ENCODE data around the gene RUNX3.
A peak's percentile ranks its signal among the peaks of the same experiment; 100 is the strongest.

RUNX3 gene

GRCh38 chr1:24928689-24929397, 1.2 kb downstream of the RUNX3 start:
- DNase-seq (ENCODE audit: low read depth), result no peak

GRCh38 chr1:24927988-24928688, 1.9 kb downstream of the RUNX3 start:
- no peak for DNase-seq (ENCODE audit: low read depth)

DNA sequence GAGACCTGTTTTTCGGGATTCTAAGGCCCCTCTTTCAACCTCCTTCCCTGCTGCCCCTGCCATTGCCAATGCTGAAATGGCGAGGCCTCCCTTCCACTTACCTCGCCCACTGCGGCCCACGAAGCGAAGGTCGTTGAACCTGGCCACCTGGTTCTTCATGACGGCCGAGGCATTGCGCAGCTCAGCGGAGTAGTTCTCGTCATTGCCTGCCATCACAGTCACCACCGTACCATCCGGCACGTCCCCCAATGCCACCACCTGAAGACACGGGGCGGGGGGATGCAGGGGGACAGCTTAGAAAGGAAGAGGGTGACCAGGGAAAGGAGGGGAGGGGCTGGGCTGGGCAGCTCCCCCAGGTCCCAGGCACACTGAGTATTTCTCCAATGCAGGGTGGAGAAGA, 2.6 kb downstream of the RUNX3 start:
- no peak for DNase-seq (ENCODE audit: low read depth)

DNA sequence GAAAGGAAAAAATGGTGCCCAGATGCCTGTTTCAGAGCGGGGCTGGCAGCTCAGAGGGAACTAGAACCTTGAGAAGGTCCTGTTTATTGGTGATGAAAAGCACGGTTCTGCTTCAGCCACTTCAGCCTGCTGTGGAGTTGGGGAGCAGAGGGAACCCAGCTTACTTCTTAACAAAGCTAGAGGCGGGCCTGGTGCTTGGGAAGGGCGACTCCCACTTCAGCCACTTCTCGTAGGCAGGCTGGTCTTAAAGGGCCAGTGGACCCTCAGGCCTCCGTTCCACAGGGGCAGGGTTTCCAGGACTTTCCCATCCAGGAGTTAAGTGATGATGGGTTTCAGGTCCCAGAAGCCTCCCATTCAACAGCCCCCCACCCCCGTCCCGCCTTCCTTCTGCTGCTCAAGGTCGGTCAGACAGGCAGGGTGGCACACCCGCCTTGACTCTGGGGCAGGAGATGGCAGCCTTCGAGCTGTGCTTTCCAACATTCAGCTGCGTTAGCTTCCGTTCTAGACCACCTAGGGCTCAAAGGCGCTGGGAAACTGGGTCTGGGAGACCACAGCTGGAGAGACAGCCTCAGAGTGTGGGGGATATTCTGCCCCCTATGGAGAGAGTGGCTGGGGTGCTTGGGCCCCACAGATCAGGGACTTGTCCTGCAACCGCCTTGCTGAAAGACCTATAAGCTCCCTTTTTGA, 3.4 kb downstream of the RUNX3 start:
- DNase-seq (ENCODE audit: low read depth), result no peak

DNA sequence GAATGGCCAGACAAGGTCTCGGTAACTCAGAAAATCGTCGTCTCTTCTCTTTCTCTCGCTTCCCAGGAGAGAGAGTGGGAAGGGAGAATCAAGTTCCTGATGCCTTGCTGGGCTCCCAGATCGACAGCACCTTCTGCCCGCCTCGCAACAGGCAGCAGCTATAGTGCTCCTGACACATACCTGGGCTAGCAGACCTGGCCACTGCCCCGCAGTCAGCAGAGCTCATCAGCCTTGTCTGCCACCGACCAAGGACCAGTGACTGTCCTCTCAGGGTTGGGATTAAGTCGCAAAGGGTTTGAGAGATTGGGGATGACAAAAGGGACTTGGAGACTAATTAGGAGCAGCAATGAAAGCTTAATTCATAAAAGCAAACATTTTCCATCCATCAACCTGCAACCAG, 4.1 kb downstream of the RUNX3 start:
- no peak for DNase-seq (ENCODE audit: low read depth)

- DNase-seq (ENCODE audit: low read depth), result peak; percentile 70
Observed at GRCh38 chr1:24925082-24925779, 4.8 kb downstream of the RUNX3 start.

DNA sequence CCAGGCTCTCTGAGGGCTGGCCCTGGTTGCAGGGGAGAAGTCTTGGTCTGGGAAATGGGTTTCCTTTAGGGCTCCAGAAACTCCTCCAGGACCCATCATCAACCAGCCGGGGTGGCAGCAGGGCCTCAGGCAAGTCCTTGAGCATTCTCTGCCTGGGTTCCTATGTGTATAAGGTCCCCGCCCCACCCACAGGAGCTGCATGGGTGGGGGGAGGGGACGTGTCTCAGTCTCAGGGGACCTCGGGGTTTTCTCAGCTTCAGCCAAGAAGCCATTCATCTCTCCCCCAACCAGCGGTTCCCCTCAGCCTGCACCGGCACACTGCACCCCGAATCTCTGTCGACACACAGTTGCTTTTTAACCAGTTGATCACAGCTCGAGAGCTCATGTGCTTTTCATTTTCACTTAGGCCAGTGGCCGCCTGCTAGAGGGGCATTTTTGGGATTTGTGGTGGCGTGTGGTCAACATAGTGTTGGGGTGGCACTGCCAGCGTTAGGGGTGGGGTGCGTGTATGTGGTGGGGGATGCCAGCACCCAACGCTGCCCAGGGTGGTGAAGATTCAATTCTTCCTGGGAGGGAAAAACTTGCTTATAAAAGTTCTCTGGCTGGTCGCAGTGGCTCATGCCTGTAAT, 6.5 kb downstream of the RUNX3 start:
- no peak for DNase-seq (ENCODE audit: low read depth)

- no peak for DNase-seq (ENCODE audit: low read depth)
Observed at GRCh38 chr1:24921938-24922662, 8.0 kb downstream of the RUNX3 start.

GRCh38 chr1:24921412-24921811, 8.7 kb downstream of the RUNX3 start:
- DNase-seq (ENCODE audit: low read depth), result no peak

DNA sequence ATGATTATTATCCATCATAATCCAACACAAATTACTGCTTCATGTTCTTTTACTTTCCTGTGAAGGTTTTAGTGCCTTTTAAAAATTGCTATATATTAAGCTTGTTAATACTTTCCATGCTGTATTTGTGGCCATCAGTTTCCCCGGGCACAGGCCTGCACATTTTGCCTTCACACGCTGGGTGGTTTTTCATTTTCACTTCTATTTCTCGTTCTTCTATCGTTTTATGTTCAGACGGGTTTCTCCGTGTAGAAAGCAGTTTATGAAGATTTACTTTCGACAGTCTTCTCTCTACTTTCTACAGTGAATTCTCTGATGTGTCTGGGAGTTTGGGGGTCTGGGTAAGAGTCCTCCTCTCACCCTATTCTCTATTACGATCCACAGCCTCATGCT, 9.5 kb downstream of the RUNX3 start:
- no peak for DNase-seq (ENCODE audit: low read depth)

DNA sequence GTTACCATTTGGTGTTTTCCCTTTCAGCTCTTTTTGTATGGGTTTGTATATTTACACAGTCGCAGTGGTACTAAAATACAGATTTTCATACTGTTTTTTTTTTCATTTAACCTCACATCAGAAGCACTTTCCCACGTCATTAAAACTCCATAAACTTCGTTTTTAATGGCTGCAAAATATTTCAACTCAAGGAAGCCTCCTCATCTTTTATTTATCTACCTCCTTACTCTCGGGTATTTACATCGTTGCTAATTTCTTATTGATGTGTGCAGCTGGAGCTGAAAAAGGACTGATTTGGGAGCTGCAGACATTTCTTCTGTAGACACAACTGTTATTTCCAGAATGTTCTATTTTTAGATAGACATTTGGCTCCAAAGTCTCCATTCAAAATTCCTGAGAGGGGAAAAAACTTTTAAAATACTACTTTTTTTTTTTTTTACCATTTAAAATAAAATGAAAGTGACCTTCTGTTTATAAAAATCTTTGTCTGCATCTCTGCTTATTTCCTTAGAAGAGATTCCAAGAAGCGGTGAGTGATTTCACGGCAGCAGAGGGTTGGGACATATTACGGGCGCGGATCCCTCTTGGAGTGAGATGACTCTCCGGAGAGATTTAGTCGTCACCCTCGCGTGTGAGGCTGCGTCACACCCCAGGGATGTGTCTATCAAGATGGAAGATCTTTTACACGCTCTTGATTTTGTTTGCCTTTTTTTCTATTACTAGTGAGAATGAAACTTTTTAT, 10.1 kb downstream of the RUNX3 start:
- DNase-seq (ENCODE audit: low read depth), result no peak

DNA sequence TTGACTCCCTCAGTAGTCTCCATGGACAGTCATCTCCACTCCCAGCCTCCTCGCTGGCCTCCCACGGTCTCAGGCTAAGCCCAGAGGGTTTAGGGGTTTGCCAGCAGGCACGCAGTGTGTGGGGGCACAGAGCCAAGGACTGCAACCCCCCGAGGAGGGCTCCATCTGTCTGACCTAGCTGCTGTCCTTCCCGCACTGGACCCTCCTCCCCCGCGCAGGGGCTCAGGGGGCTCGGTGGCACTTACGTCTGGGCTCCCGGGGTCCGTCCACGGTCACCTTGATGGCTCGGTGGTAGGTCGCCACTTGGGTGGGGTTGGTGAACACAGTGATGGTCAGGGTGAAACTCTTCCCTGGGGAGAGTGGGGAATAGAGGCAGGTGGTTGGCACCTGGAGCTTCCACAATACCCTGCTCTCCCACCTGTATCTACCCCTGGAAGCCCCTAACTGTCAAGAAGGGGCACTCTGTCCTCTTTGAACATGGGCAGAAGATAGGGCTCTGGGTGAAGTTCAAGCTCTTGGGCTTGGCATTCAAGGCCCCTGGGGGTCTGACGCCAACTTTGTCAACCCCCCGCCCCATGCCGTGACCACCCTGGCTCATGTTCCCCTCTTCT, 11.0 kb downstream of the RUNX3 start:
- no peak for DNase-seq (ENCODE audit: low read depth)

- DNase-seq (ENCODE audit: low read depth), result no peak
Observed at GRCh38 chr1:24918370-24918769, 11.7 kb downstream of the RUNX3 start.

DNA sequence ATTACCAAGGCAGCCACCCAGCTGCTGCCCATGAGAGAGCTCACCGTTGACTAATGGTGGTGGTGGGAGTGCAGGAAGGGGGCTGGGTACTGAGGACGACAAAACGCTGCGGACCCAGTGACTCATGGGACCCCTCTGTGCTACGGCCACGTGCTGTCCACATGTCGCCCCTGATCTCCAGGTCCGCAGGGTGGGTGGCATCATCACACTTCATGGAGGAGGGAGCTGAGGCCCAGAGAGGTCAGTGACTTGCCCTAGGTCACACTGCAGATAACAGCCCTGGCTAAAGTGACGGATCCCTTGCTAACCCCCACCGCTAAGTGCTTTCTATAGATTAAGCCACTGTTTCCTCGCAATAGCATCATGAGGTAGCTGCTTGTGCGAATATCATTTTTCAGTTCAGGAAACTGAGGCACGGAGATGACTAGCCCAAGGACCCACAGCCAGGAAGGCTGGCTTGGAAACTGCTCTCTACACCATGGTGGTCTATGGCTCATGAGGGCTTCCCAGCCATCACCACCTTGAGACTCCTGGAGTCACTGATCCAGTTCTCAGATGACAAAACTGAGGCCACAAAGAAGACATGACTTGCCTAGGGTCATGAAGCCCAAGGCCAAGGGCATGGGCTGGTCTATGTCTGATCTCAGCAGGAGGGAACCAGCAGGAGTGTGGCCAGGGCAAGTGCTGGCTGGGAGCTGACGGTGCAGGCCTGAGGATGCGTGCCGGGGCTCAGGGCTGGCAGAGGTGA, 12.6 kb downstream of the RUNX3 start:
- DNase-seq (ENCODE audit: low read depth), result no peak

- no peak for DNase-seq (ENCODE audit: low read depth)
Observed at GRCh38 chr1:24915816-24916602, 14.1 kb downstream of the RUNX3 start.

DNA sequence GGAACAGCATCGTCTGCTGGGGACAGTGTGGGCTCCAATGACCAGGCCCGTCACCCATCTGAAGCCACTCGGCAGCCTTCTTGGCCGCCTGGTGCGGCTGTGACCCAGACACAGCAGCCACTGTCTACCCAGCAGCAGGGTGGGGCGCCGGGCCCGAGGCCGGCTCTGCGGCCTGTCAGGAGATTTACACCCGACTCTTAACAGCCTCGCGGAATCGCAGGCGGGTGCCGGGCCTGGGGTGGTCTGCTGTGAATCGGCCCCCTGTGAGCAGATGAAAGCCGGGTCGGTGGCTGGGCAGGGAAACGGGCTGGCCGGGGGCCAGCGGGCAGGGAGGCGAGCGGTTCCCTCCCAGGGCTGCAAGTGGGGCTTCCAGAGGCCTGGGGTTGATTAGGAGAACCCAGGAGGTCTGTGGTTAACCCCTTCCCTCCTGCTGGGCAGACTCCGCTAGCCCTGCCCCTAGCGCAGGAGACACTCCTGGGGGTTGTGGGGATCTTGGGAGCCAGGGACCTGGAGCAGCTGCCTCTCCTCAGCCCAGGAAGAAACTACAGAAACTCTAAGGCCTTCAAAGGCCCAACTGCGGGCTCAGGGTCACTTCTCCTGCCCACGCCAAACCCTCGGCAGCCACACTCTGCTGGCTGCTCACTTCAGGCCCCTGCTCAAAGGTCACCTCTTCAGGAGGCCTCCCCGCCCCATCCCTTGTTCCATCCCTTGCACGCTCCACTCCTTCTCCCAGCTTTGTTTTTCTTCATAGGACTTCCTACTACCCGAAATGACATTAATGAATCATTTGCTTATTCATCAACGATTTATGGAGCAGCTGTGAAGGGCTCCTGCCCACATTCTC, 15.6 kb downstream of the RUNX3 start:
- DNase-seq (ENCODE audit: low read depth), result no peak

DNA sequence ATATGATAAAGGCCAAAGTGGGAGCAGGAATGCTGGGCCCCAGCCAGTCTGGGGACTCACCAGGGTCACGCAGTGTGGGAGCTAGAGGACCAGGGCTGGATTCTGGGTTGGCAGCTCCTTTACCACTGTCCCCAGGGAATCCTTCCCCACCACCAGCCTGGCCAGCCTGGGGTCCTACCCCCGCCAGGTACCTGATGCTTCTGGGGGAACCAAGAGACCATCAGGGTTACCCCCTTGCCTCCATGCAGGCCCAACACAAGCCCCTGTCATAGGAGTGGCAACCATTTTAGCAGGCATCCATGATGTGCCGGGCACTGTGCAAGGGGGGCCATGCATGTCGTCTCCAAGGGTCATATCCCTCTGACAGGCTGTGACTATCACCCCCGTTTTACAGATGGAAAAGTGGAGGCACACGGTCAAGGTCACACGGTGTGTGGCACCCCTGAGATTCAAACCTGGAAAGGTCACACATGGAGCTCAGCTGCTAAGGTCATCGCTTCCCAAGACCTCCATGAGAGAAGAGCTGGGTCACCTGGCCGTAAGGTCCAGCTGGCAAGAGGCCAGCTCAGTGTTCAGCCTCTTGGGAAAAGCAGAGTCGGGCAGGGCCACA, 16.4 kb downstream of the RUNX3 start:
- DNase-seq (ENCODE audit: low read depth), result no peak

DNA sequence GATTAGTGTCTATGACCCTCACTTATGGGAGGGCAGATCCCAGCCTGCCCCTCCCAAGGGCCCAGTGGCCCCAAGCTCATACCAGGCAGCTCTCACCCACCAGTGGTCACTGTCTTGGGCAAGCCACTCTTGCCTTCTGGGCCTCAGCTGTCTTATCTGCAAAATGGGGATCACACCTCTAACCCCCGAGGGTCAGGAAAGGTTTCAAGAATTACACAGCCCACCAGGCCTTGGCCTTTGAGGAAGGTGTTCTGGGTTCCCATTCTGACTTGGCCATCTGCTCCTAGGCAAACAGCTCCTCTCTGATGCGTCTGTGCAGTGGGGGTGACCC, 16.8 kb downstream of the RUNX3 start:
- DNase-seq (ENCODE audit: low read depth), result no peak
